Gastroesophageal sphincter (tissue), 4 donors: ENCODE measurements around the gene TNRC6B. TPM values are rescaled to one million over a fixed set of nuclear protein-coding genes. Genes with fewer than 3 reads are reported as not detected.
"Not testable (repeated sequence)": the region's sequence is repeated elsewhere in the genome, so short reads cannot be mapped to it uniquely, and the experiment has no call there.

Experiments used
- ATAC-seq: fragments of 150-250 bp; one replicate; pipeline ENCODE4 v1.9.1; 2016; ENCODE audit warnings: mild to moderate bottlenecking, moderate library complexity
- H3K27ac ChIP-seq, 4 donors: fragments of 200-600 bp; sonication (generic) in 3 of 4; 1 replicate in 3 of 4; 2 replicates in 1 of 4; pipeline ENCODE4 v1.5.1; 2016 to 2019
- H3K27me3 ChIP-seq: fragments of 200-600 bp; sonication (generic); one replicate; pipeline ENCODE4 v1.5.1; 2019
- H3K36me3 ChIP-seq, 2 donors: fragments of 200-600 bp; sonication (generic); one replicate each; pipeline ENCODE4 v1.5.1; 2019; ENCODE audit warnings: control low read depth in 1 of 2
- H3K4me1 ChIP-seq, 3 donors: fragments of 200-600 bp; sonication (generic); 1 replicate in 2 of 3; 2 replicates in 1 of 3; pipeline ENCODE4 v1.5.1; 2016 to 2019; ENCODE audit warnings: control low read depth in 2 of 3
- H3K4me3 ChIP-seq, 2 donors: fragments of 200-600 bp; sonication (generic); one replicate each; pipeline ENCODE4 v1.5.1; 2019; ENCODE audit warnings: mild to moderate bottlenecking in 1 of 2, moderate library complexity in 1 of 2
- H3K9me3 ChIP-seq, 3 donors: fragments of 200-600 bp; sonication (generic); one replicate each; pipeline ENCODE4 v1.5.1; 2017 to 2019; ENCODE audit warnings: control low read depth in 2 of 3
- CTCF ChIP-seq, 4 experiments: fragments of 200-600 bp in 2 of 4; fragments of 450-650 bp in 2 of 4; sonication (generic) in 1 of 4; IDR thresholded peaks; one replicate each; pipeline ENCODE4 v1.5.1; 2017 to 2019; ENCODE audit warnings: antibody characterized with exemption in 4 of 4, mild to moderate bottlenecking in 2 of 4, moderate library complexity in 2 of 4
- EP300 ChIP-seq: sonication (generic); formaldehyde crosslinking; IDR thresholded peaks from one replicate; pipeline ENCODE4 v1.6.1; 2017; ENCODE audit warnings: antibody characterized with exemption, mild to moderate bottlenecking
- POLR2A ChIP-seq, 2 donors: fragments of 450-650 bp; IDR thresholded peaks; one replicate each; pipeline ENCODE4 v1.6.1; 2017; ENCODE audit warnings: antibody characterized with exemption in 2 of 2, mild to moderate bottlenecking in 2 of 2, moderate library complexity in 1 of 2
- POLR2AphosphoS5 ChIP-seq: sonication (generic); formaldehyde crosslinking; IDR thresholded peaks from one replicate; pipeline ENCODE4 v1.6.1; 2017; ENCODE audit warnings: antibody characterized with exemption
- WGBS, 2 donors: methylation state at CpG; one replicate each; pipeline ENCODE4 v1.1.5; 2018; ENCODE audit warnings: low coverage in 1 of 2; 5-methylcytosine and 5-hydroxymethylcytosine counted together
- total RNA-seq, 4 donors: library from RNA; depleted of rRNA; stranded (reverse); fragments of >200 nt; gene quantifications; one replicate each; pipeline ENCODE4 v1.1.0, GENCODE V29; 2016

Gene TNRC6B
- total RNA-seq, 4 donors from 2014 or later = 32.4 to 71.2 (median 60.7) TPM

GRCh38 chr22:40377931-40378330 is 200.2 kb downstream of the TNRC6B start:
- Histone ChIP-seq H3K36me3 (no peaks in the 10 kb centered on the region), H3K27me3 (no peaks in the 10 kb centered on the region), H3K9me3 (no peaks in the 10 kb centered on the region), H3K27ac (no peak overlapping the region), H3K4me3 (no peak overlapping the region), H3K4me1 (no peaks in the 10 kb centered on the region)
- no peak for TF ChIP-seq CTCF (IDR thresholded peaks at IDR 0.05)
- TF ChIP-seq EP300 = no peak
- TF ChIP-seq POLR2A (IDR thresholded peaks at IDR 0.05) = no peak
- no peak for TF ChIP-seq POLR2AphosphoS5
- ATAC-seq = no peak
- WGBS, 2 donors = 89 to 97% methylated on average over 1 to 2 of the region's 2 CpGs

GRCh38 chr22:40378448-40378847 is 200.7 kb downstream of the TNRC6B start:
- not testable (repeated sequence) for H3K9me3 ChIP-seq, H3K27me3 ChIP-seq, H3K4me3 ChIP-seq, H3K36me3 ChIP-seq, H3K4me1 ChIP-seq, ATAC-seq, H3K27ac ChIP-seq
- 91 to 92% methylated on average over 10 to 11 of the region's 11 CpGs for WGBS, 2 donors

- Histone ChIP-seq H3K4me1 (peaks cover 0 to 8% (median 0%) of the 10 kb centered on the region in 3 donors), H3K27ac (no peak overlapping the region), H3K36me3 (no peaks in the 10 kb centered on the region), H3K4me3 (no peak overlapping the region), H3K9me3 (no peaks in the 10 kb centered on the region), H3K27me3 (no peaks in the 10 kb centered on the region)
- WGBS, 2 donors = 80 to 94% methylated on average over 1 to 3 of the region's 3 CpGs
- ATAC-seq = no peak
- no peak for TF ChIP-seq POLR2A (IDR thresholded peaks at IDR 0.05)
These were observed 203.7 kb downstream of the TNRC6B start for GRCh38 chr22:40381461-40381860.

- Histone ChIP-seq H3K9me3 (no peaks in the 10 kb centered on the region), H3K27me3 (no peaks in the 10 kb centered on the region), H3K4me1 (peaks cover 0 to 8% (median 0%) of the 10 kb centered on the region in 3 donors), H3K36me3 (no peaks in the 10 kb centered on the region), H3K4me3 (no peak overlapping the region), H3K27ac (no peak overlapping the region)
- no peak for ATAC-seq
- TF ChIP-seq EP300 (no peak), CTCF (IDR thresholded peaks at IDR 0.05) (no peak), POLR2AphosphoS5 (no peak), POLR2A (IDR thresholded peaks at IDR 0.05) (no peak)
- 50 to 60% methylated on average over 3 of the region's 3 CpGs for WGBS, 2 donors
These were observed 206.2 kb downstream of the TNRC6B start for GRCh38 chr22:40383905-40384304.

- H3K27ac ChIP-seq = no peak overlapping the region
- 65 to 74% methylated on average over 8 to 10 of the region's 10 CpGs for WGBS, 2 donors
- H3K9me3 ChIP-seq = no peaks in the 10 kb centered on the region
These were observed 207.5 kb downstream of the TNRC6B start for GRCh38 chr22:40385036-40385782.

More at GRCh38 chr22:40385036-40385782, 207.5 kb downstream of the TNRC6B start:
- Histone ChIP-seq H3K27me3 (no peaks in the 10 kb centered on the region), H3K4me3 (no peak overlapping the region), H3K36me3 (no peaks in the 10 kb centered on the region), H3K4me1 (peaks cover 0 to 8% (median 0%) of the 10 kb centered on the region in 3 donors)
- no peak for ATAC-seq
- TF ChIP-seq POLR2AphosphoS5 (no peak), CTCF (IDR thresholded peaks at IDR 0.05) (no peak), POLR2A (IDR thresholded peaks at IDR 0.05) (no peak), EP300 (no peak)

Other genes with a start within 250 kb of the TNRC6B start
- gene TMA7B, start 217.5 kb upstream of the TNRC6B start, total RNA-seq = not detected
- gene FAM83F, start 183.0 kb upstream of the TNRC6B start, total RNA-seq = 1 to 10 TPM in 2 of 4 donors, under 1 TPM in 2; 0.46 to 4.2 (median 0.81) TPM
- gene ADSL, start 168.6 kb downstream of the TNRC6B start, total RNA-seq = 100 to 1,000 TPM in 1 of 4 donors, 10 to 100 TPM in 3; 81.0 to 101 (median 87.2) TPM
- gene SGSM3, start 192.7 kb downstream of the TNRC6B start, total RNA-seq = 10 to 100 TPM; 36.6 to 46.3 (median 40.6) TPM